Stimulated activated memory B cell treated with anti-CD40 and anti-IgM and Interleukin-4, amounts not matched to agents 10 μg/mL and 1 μg/mL and 100 μg/mL, for 72 hours (primary cell): Measurements from ENCODE around the gene TMEM44.

Experiments used
- ATAC-seq: fragments of 150-1000 bp; cut with Tn5 transposase; 2 replicates; pipeline ENCODE4 v1.10.0; 2021
- H3K27ac Mint-ChIP-seq: one replicate; pipeline ENCODE4 v1.8.0; 2022; ENCODE audit warnings: mild to moderate bottlenecking, mixed read lengths
- H3K27me3 Mint-ChIP-seq: one replicate; pipeline ENCODE4 v1.8.0; 2022; ENCODE audit warnings: mixed read lengths
- H3K36me3 Mint-ChIP-seq: one replicate; pipeline ENCODE4 v1.8.0; 2022; ENCODE audit warnings: mixed read lengths
- H3K4me1 Mint-ChIP-seq: one replicate; pipeline ENCODE4 v1.8.0; 2022; ENCODE audit warnings: mixed read lengths
- H3K4me3 Mint-ChIP-seq: one replicate; pipeline ENCODE4 v1.8.0; 2022; ENCODE audit warnings: mild to moderate bottlenecking, moderate library complexity, mixed read lengths
- H3K9me3 Mint-ChIP-seq: one replicate; pipeline ENCODE4 v1.8.0; 2022; ENCODE audit warnings: mixed read lengths

TMEM44 gene

GRCh38 chr3:194584320-194584776, 48.9 kb downstream of the TMEM44 start:
- Mint-ChIP-seq H3K4me3 (peak overlapping the region; percentile 99), H3K36me3 (peaks cover 17% of the 10 kb centered on the region), H3K27me3 (no peaks in the 10 kb centered on the region), H3K9me3 (no peaks in the 10 kb centered on the region), H3K4me1 (peaks cover 17% of the 10 kb centered on the region), H3K27ac (peak overlapping the region; percentile 99)
- no peak for ATAC-seq

- H3K9me3 Mint-ChIP-seq, result no peaks in the 10 kb centered on the region
- no peaks in the 10 kb centered on the region for H3K27me3 Mint-ChIP-seq
- peaks cover 27% of the 10 kb centered on the region for H3K4me1 Mint-ChIP-seq
- H3K36me3 Mint-ChIP-seq, result peaks cover 17% of the 10 kb centered on the region
- ATAC-seq, result no peak
- no peak overlapping the region for H3K27ac Mint-ChIP-seq
- peak overlapping the region; percentile 21 for H3K4me3 Mint-ChIP-seq
These were observed 50.9 kb downstream of the TMEM44 start for GRCh38 chr3:194582196-194582905.

- peaks cover 3% of the 10 kb centered on the region for H3K36me3 Mint-ChIP-seq
- no peak overlapping the region for H3K27ac Mint-ChIP-seq
- no peak overlapping the region for H3K4me3 Mint-ChIP-seq
- H3K9me3 Mint-ChIP-seq, result no peaks in the 10 kb centered on the region
- H3K4me1 Mint-ChIP-seq, result peaks cover 14% of the 10 kb centered on the region
- ATAC-seq, result no peak
- no peaks in the 10 kb centered on the region for H3K27me3 Mint-ChIP-seq
These were observed 54.1 kb downstream of the TMEM44 start for GRCh38 chr3:194579091-194579606.

GRCh38 chr3:194577986-194578905, 55.0 kb downstream of the TMEM44 start:
- peak; percentile 63 for ATAC-seq
- no peak overlapping the region for H3K4me3 Mint-ChIP-seq
- peak overlapping the region; percentile 6 for H3K27ac Mint-ChIP-seq
- H3K27me3 Mint-ChIP-seq, result peaks cover 8% of the 10 kb centered on the region
- H3K36me3 Mint-ChIP-seq, result no peaks in the 10 kb centered on the region
- no peaks in the 10 kb centered on the region for H3K9me3 Mint-ChIP-seq
- peaks cover 15% of the 10 kb centered on the region for H3K4me1 Mint-ChIP-seq

GRCh38 chr3:194575484-194576210, 57.6 kb downstream of the TMEM44 start:
- H3K27me3 Mint-ChIP-seq, result peaks cover 26% of the 10 kb centered on the region
- no peak overlapping the region for H3K27ac Mint-ChIP-seq
- peaks cover 34% of the 10 kb centered on the region for H3K4me1 Mint-ChIP-seq
- H3K9me3 Mint-ChIP-seq, result no peaks in the 10 kb centered on the region
- ATAC-seq, result no peak
- no peak overlapping the region for H3K4me3 Mint-ChIP-seq
- H3K36me3 Mint-ChIP-seq, result no peaks in the 10 kb centered on the region

- H3K36me3 Mint-ChIP-seq, result no peaks in the 10 kb centered on the region
- no peak overlapping the region for H3K27ac Mint-ChIP-seq
- H3K9me3 Mint-ChIP-seq, result no peaks in the 10 kb centered on the region
- H3K27me3 Mint-ChIP-seq, result peaks cover 26% of the 10 kb centered on the region
- H3K4me1 Mint-ChIP-seq, result peaks cover 34% of the 10 kb centered on the region
- ATAC-seq, result no peak
- no peak overlapping the region for H3K4me3 Mint-ChIP-seq
These were observed 58.4 kb downstream of the TMEM44 start for GRCh38 chr3:194574639-194575483.

GRCh38 chr3:194573680-194574437, 59.4 kb downstream of the TMEM44 start:
- Mint-ChIP-seq H3K36me3 (no peaks in the 10 kb centered on the region), H3K4me1 (peaks cover 34% of the 10 kb centered on the region), H3K9me3 (no peaks in the 10 kb centered on the region), H3K4me3 (no peak overlapping the region), H3K27me3 (peaks cover 26% of the 10 kb centered on the region), H3K27ac (no peak overlapping the region)
- ATAC-seq, result peak; percentile 85

GRCh38 chr3:194572944-194573491, 60.2 kb downstream of the TMEM44 start:
- no peaks in the 10 kb centered on the region for H3K9me3 Mint-ChIP-seq
- peaks cover 28% of the 10 kb centered on the region for H3K4me1 Mint-ChIP-seq
- no peaks in the 10 kb centered on the region for H3K36me3 Mint-ChIP-seq
- no peak overlapping the region for H3K4me3 Mint-ChIP-seq
- ATAC-seq, result no peak
- no peak overlapping the region for H3K27ac Mint-ChIP-seq
- peaks cover 26% of the 10 kb centered on the region for H3K27me3 Mint-ChIP-seq

- Mint-ChIP-seq H3K4me1 (peaks cover 24% of the 10 kb centered on the region), H3K27ac (no peak overlapping the region), H3K36me3 (no peaks in the 10 kb centered on the region), H3K9me3 (no peaks in the 10 kb centered on the region), H3K27me3 (peaks cover 30% of the 10 kb centered on the region), H3K4me3 (no peak overlapping the region)
- no peak for ATAC-seq
These were observed 61.0 kb downstream of the TMEM44 start for GRCh38 chr3:194572143-194572789.

GRCh38 chr3:194571491-194572142, 61.6 kb downstream of the TMEM44 start:
- Mint-ChIP-seq H3K4me3 (no peak overlapping the region), H3K9me3 (no peaks in the 10 kb centered on the region), H3K4me1 (peaks cover 24% of the 10 kb centered on the region), H3K27ac (no peak overlapping the region), H3K36me3 (no peaks in the 10 kb centered on the region), H3K27me3 (peaks cover 36% of the 10 kb centered on the region)
- no peak for ATAC-seq

- Mint-ChIP-seq H3K27me3 (peaks cover 39% of the 10 kb centered on the region), H3K4me1 (peaks cover 24% of the 10 kb centered on the region), H3K4me3 (no peak overlapping the region), H3K27ac (no peak overlapping the region), H3K36me3 (no peaks in the 10 kb centered on the region), H3K9me3 (no peaks in the 10 kb centered on the region)
- ATAC-seq, result no peak
These were observed 62.3 kb downstream of the TMEM44 start for GRCh38 chr3:194570898-194571297.

- Mint-ChIP-seq H3K36me3 (no peaks in the 10 kb centered on the region), H3K4me3 (no peak overlapping the region), H3K4me1 (peaks cover 24% of the 10 kb centered on the region), H3K27ac (no peak overlapping the region), H3K27me3 (peaks cover 46% of the 10 kb centered on the region), H3K9me3 (no peaks in the 10 kb centered on the region)
- no peak for ATAC-seq
These were observed 63.0 kb downstream of the TMEM44 start for GRCh38 chr3:194570235-194570634.

- Mint-ChIP-seq H3K27ac (no peak overlapping the region), H3K9me3 (no peaks in the 10 kb centered on the region), H3K4me1 (peaks cover 24% of the 10 kb centered on the region), H3K4me3 (no peak overlapping the region), H3K36me3 (no peaks in the 10 kb centered on the region), H3K27me3 (peaks cover 56% of the 10 kb centered on the region)
- ATAC-seq, result no peak
These were observed 64.0 kb downstream of the TMEM44 start for GRCh38 chr3:194569252-194569651.
